ENCODE measurements around the gene ZBTB1. TPM values are rescaled to one million over a fixed set of nuclear protein-coding genes. Genes with fewer than 3 reads are reported as not detected.

ZBTB1 gene
- total and polyA plus RNA-seq, 10 of the 15 experiments (the other 5 are each of a cell fraction or from before 2014, with no cell fraction given) = 12.3 to 127 (median 40.0) TPM

DNA sequence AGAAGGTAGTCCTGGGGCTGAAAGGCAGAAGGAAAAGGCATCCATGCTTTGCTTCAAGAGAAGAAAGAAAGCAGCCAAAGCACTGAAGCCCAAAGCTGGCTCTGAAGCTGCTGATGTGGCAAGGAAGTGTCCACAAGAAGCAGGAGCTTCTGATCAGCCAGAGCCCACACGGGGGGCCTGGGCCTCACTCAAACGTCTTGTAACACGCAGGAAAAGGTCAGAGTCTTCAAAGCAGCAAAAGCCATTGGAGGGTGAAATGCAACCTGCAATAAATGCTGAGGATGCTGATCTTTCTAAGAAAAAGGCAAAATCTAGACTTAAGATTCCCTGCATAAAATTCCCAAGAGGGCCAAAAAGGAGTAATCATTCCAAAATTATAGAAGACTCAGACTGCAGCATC lies 36.1 kb upstream of the ZBTB1 start:
- no peak overlapping the region for H2AFZ ChIP-seq (ENCODE audit: control insufficient read depth, low read depth, low read length)
- TF ChIP-seq ESRRA (IDR thresholded peaks at IDR 0.05; ENCODE audit: low read length) = no peak
- TF ChIP-seq SUZ12 (IDR thresholded peaks at IDR 0.05; ENCODE audit: unreplicated experiment) = no peak
- no peak for TF ChIP-seq SMAD1 (IDR thresholded peaks at IDR 0.05; ENCODE audit: low read depth, partially characterized antibody)
- no peak for TF ChIP-seq EZH2 (IDR thresholded peaks at IDR 0.05; ENCODE audit: borderline replicate concordance, control insufficient read depth, low read depth, low read length)
- TF ChIP-seq JUND (IDR thresholded peaks at IDR 0.05; ENCODE audit: low read depth, low read length) = no peak
- no peak for TF ChIP-seq SIX5 (IDR thresholded peaks at IDR 0.05; ENCODE audit: low read depth, low read length, severe bottlenecking)
- no peak for TF ChIP-seq CREB1 (IDR thresholded peaks at IDR 0.05; ENCODE audit: low read depth)
- no peak for TF ChIP-seq SPI1 (IDR thresholded peaks at IDR 0.05; ENCODE audit: borderline replicate concordance, insufficient read depth, low read depth, low read length)
- no peak for TF ChIP-seq MTA3 (IDR thresholded peaks at IDR 0.05; ENCODE audit: borderline replicate concordance, low read length)
- no peak for TF ChIP-seq NBN (IDR thresholded peaks at IDR 0.05)
- TF ChIP-seq NFYB (IDR thresholded peaks at IDR 0.05; ENCODE audit: insufficient read depth, low read depth, low read length) = no peak
- no peak for TF ChIP-seq ZNF384 (IDR thresholded peaks at IDR 0.05; ENCODE audit: borderline replicate concordance, low read depth, low read length)
- no peak for TF ChIP-seq STAT1 (conservative IDR thresholded peaks at IDR 0.05)
- TF ChIP-seq NR2F1 (conservative IDR thresholded peaks at IDR 0.05) = no peak
- TF ChIP-seq RAD21 (IDR thresholded peaks at IDR 0.05; ENCODE audit: insufficient read depth, low read depth, low read length) = no peak
- no peak for TF ChIP-seq ZNF687 (IDR thresholded peaks at IDR 0.05)
- no peak for TF ChIP-seq NFYA (IDR thresholded peaks at IDR 0.05; ENCODE audit: borderline replicate concordance, low read depth, low read length)
- TF ChIP-seq JUNB (IDR thresholded peaks at IDR 0.05) = no peak
- H3K4me2 ChIP-seq (ENCODE audit: control insufficient read depth, insufficient read depth) = no peak overlapping the region
- no peaks in the 10 kb centered on the region for H3K27me3 ChIP-seq (replicated peaks in 1 of 2; ENCODE audit: control insufficient read depth in 2 of 2, insufficient read depth in 2 of 2, low read length in 1 of 2)
- FAIRE-seq = no peak
- ATAC-seq = no peak
- H3K9me3 ChIP-seq (replicated peaks; ENCODE audit: control insufficient read depth, insufficient read depth, low read length) = no peaks in the 10 kb centered on the region
- POLR2A ChIA-PET = interaction anchor here (1.9 kb wide), 1 partner anchor 23 kb away, joined by 6 read pairs; no protein-coding TSS in a partner anchor
- intact Hi-C loops (cut with micrococcal nuclease; ENCODE audit: unreplicated experiment) = no loop called here
- 60% methylated on average over 3 of the region's 3 CpGs for WGBS (ENCODE audit: insufficient coverage, insufficient replicate concordance, low lambda C conversion rate, missing lambda C conversion rate)
- peaks cover 17% of the 10 kb centered on the region for H3K4me1 ChIP-seq (ENCODE audit: control insufficient read depth, insufficient read depth, low read length)
- SMC1A ChIA-PET (ENCODE audit: uncharacterized antibody, unreplicated experiment) = interaction anchor here (1.0 to 3.6 kb wide), 3 partner anchors 10 to 50 kb away, joined by 3 to 14 read pairs (median 6); no protein-coding TSS in a partner anchor
- no peak overlapping the region for H3K4me3 ChIP-seq
- no peak overlapping the region for H3K9ac ChIP-seq (ENCODE audit: control insufficient read depth, insufficient read depth, low read length)
- no peak for DNase-seq (ENCODE audit: low read depth, low spot score)
- in situ Hi-C loops (cut with MboI) = no loop called here
- no peaks in the 10 kb centered on the region for H4K20me1 ChIP-seq (ENCODE audit: control insufficient read depth, insufficient read depth)
- no TSS peak for BruUV-seq (replicated peaks)
- CTCF ChIA-PET = interaction anchor here (0.7 to 1.9 kb wide), 2 partner anchors 10 to 100 kb away, joined by 3 to 9 read pairs; no protein-coding TSS in a partner anchor
- no peak overlapping the region for H3K27ac ChIP-seq (ENCODE audit: control insufficient read depth, insufficient read depth)
- H3K36me3 ChIP-seq (ENCODE audit: control insufficient read depth in 2 of 2, insufficient read depth in 2 of 2, low read length in 1 of 2) = no peaks in the 10 kb centered on the region
- H3K79me2 ChIP-seq (ENCODE audit: control insufficient read depth, insufficient read depth, low read length) = no peaks in the 10 kb centered on the region
- RAD21 ChIA-PET (ENCODE audit: unreplicated experiment) = interaction anchor here (1.6 to 1.9 kb wide), 2 partner anchors 23 to 38 kb away, joined by 4 to 6 read pairs; no protein-coding TSS in a partner anchor

All from GM12878 (cell line).